NCI-H1417 (cell line): Measurements from ENCODE around the gene RMND5B.

Source experiments
- DNase-seq, 3 experiments: peaks; one replicate each; lab custom pipeline; 2025; lab: John Stamatoyannopoulos, UW

The RMND5B gene

GRCh38 chr5:178130234-178130575 lies 609 bp upstream of the RMND5B start:
- DNase-seq: peak in 1 of 3 experiments; percentile 59

DNA sequence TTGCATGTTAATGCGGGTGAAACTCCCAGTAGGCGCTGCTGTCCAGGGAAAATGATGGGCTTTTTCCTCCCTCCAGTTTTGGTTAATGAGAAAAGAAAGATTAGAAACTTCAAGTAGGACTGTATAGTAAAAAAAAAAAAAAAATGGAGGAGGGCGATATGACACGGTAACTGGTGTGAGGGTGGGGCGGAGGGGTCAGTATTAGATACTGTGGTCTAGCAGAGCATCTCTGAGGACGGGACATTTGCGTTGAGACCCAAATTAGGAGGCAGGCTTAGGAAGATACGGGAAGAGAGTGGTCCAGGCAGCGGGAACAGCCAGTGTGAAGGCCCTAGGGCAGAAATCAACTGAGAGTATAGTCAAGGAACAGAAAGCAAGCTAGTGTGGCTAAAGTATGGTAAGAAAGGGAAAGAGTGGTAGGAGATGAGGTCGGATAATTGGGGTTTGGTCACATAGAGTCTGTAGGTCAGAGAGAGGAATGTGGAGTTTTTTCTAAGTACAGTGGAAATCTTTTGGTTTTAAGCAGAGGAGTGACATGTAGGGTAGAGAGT lies 707 bp downstream of the RMND5B start:
- no peak for DNase-seq

DNA sequence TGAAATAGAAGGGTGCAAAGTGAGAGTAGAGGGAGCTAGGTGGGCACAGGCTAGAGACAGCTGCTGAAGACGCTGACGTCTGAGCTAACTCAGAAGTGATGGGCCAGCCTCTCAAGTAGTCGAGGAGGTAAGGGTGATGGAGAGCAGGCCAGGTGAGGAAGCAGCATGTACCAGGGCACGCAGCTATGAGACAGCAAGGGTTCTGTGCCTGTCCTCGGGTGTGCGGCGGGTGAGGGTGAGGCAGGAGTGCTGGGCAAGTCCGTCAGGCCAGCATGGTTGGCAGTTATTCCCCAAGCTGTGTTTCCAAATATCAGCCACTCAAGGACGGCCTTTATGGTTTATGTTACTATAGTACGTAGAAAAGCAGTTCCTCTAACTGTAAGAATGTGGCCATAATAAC lies 6.2 kb downstream of the RMND5B start:
- DNase-seq: no peak

GRCh38 chr5:178137991-178138390 lies 7.2 kb downstream of the RMND5B start:
- DNase-seq: no peak

- no peak for DNase-seq
Observed at GRCh38 chr5:178141550-178141949, 10.7 kb downstream of the RMND5B start.

DNA sequence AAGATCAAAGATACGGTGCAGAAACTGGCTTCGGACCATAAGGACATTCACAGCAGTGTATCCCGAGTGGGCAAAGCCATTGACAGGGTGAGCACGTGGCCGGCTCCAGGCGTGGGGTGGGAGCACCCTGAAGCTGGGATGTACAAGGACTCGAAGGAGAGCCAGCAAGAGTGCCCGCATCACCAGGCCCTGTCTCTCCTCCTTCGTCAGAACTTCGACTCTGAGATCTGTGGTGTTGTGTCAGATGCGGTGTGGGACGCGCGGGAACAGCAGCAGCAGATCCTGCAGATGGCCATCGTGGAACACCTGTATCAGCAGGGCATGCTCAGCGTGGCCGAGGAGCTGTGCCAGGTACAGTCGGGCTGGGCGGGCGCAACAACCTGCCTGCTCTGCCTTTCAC lies 11.8 kb downstream of the RMND5B start:
- no peak for DNase-seq

DNA sequence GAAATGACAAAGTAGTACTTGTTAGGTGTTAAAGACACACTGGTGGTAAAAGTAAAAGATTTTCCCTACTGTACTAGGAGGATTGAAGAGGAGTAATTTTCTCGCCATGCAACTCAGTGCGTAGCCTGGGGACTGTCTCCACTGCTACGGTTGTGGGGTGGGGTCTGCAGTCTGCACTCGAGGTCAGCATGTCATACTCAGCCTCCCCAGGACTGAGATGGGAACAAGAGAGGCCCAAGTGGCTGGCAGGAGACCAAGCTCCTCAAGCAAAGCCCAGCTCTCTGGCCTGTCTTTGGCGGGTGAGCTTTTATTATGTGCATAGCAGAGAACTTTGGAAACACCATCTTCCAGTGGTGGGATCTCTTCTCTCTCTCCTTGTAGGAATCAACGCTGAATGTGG lies 12.4 kb downstream of the RMND5B start:
- no peak for DNase-seq

DNA sequence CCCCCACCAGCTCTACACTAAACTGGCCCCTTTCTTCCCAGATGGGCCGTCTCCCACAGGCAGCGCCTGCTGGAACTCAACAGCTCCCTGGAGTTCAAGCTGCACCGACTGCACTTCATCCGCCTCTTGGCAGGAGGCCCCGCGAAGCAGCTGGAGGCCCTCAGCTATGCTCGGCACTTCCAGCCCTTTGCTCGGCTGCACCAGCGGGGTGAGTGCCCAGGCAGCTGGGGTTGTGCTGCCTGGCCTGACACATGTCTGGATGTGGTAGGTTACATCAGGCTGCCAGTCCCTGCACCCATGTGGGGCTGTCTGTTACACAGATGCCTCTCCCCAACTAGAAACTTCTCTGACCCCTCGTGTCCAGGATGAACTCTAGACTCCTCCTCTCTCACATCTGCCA lies 13.1 kb downstream of the RMND5B start:
- no peak for DNase-seq

DNA sequence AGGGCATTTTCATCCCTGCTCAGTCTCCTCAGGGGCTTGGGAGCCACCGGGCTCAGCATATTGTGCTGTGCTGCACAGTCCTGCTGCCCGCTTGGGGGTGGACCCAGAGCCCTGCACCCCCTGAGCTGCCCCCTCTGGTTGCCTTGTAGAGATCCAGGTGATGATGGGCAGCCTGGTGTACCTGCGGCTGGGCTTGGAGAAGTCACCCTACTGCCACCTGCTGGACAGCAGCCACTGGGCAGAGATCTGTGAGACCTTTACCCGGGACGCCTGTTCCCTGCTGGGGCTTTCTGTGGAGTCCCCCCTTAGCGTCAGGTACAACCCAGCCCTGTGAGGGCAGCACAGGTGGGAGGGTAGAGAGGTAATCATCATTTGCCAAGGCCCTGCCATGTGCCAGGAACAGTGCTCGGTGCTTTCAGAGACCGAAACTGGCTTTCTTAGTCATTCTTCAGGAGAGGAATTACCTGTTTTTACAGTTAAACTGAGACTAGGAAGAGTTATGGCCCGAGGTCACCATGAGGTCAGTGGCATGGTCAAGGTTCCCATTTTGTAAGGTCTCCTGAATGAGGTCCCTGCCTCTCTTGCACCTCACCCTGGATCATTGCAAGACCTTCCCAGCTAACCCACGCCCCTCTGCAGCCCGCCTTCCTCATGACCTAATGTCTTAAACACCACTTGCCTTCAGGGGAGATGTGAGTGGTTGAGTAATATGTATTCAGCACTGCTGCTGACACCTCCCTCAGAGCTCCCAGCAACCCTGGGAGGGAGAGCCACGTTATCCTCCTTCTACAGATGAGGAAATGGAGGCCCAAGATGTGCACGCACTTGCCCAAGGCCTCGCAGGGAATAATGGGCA lies 15.4 kb downstream of the RMND5B start:
- DNase-seq: peak; percentile 40 to 66 (median 45)

- DNase-seq: no peak
Observed at GRCh38 chr5:178147406-178147805, 16.6 kb downstream of the RMND5B start.

- peak in 1 of 3 experiments; percentile 2 for DNase-seq
Observed at GRCh38 chr5:178149199-178149932, 18.6 kb downstream of the RMND5B start.

- DNase-seq: no peak
Observed at GRCh38 chr5:178150977-178151734, 20.3 kb downstream of the RMND5B start.

GRCh38 chr5:178152491-178153444 lies 22.0 kb downstream of the RMND5B start:
- no peak for DNase-seq

DNA sequence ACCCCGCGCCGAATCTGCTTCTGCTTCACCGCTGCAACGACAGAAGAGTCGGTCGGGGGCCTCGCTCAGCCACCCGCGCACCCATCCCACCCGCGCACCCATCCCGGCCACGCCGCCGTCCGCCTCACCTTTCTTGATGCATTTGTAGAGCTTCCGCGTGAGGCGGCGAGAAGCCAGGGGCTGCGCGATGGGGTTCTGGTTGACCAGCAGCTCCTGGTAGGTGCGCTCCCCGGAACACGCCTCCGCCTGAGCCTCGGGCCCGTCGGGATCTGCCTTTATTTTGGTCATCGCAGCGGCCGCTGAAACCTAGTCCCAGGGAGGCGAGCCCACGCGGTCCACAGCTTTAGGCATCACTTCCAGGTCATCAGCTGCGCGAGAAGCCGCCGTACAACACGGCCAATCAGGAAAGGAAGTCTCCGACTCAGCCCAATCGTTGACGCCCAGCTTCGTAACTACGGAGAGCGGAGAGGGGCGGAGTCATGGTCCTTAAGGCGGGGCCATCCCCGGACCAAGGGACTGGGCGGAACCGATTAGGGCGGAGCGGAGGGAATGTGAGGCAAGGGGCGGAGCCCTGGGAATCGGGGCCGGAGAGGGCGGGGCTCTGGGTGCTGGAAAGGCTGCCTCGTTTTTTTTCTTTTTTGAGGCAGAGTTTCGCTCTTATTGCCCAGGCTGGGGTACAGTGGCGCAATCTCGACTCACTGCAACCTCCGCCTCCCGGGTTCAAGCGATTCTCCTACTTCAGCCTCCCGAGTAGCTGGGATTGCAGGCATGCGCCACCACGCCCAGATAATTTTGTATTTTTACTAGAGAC lies 22.9 kb downstream of the RMND5B start, which contains the start of gene NHP2:
NHP2 (minus strand) TSS at position 356 of the 811 bp plus-strand sequence; CDS start at position 288, 68 bp downstream.
- peak; percentile 90 to 98 (median 97) for DNase-seq

DNA sequence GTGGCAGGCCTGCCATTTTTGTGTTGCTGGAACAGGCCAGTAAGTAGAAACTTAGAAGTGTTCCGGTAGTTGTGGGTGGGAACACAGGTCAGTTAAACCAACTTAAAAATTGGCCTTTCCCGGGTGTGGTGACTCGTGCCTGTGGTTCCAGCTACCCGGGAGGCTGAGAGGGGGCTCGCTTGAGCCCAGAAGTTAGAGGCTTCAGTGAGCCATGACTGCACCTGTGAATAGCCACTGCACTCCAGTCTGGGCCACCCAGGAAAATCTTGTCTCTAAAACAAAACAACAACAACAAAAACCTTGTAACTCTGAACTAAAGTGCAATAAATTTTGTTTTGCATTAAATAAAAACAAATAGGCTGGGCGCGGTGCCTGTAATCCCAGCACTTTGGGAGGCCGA lies 24.3 kb downstream of the RMND5B start:
- no peak for DNase-seq

GRCh38 chr5:178160176-178160575 lies 29.4 kb downstream of the RMND5B start:
- DNase-seq: no peak

DNA sequence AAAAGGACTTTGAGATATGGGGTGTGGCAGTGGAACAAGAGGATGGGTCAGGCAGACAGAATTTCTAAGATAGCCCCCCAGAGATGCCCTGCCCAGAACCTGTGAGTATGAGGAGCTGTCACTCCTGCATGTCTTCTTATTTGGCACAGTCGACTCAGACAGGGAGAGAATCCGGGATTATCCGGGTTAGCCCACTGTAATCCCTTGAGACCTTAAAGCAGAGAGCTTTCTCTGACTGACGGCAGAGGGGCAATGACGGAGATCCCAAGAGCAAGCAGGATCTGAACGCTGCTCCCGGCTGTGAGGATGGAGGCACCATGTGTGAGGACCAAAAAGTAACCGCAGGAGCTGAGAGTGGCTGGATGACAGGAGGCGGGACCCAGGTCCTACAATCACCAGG lies 31.7 kb downstream of the RMND5B start:
- DNase-seq: no peak

GRCh38 chr5:178163772-178164735 lies 33.2 kb downstream of the RMND5B start:
- DNase-seq: peak; percentile 87 to 95 (median 93)

GRCh38 chr5:178165581-178165980 lies 34.8 kb downstream of the RMND5B start:
- no peak for DNase-seq
